GM21717 (cell line): ENCODE results near the gene SLC9A8.

Experiments used
- ATAC-seq: cut with Tn5 transposase; IDR thresholded peaks from one replicate; pipeline ENCODE4 v1.9.1; 2021; ENCODE audit warnings: mild to moderate bottlenecking, moderate library complexity; ENCODE audit not compliant: unreplicated experiment

Gene SLC9A8

GRCh38 chr20:49913399-49914047 is 100.9 kb downstream of the SLC9A8 start:
- ATAC-seq: no peak

- ATAC-seq: peak; percentile 12
Measured at GRCh38 chr20:49914310-49915117, 101.9 kb downstream of the SLC9A8 start.

- ATAC-seq: peak; percentile 26
Measured at GRCh38 chr20:49915118-49915379, 102.4 kb downstream of the SLC9A8 start.

DNA sequence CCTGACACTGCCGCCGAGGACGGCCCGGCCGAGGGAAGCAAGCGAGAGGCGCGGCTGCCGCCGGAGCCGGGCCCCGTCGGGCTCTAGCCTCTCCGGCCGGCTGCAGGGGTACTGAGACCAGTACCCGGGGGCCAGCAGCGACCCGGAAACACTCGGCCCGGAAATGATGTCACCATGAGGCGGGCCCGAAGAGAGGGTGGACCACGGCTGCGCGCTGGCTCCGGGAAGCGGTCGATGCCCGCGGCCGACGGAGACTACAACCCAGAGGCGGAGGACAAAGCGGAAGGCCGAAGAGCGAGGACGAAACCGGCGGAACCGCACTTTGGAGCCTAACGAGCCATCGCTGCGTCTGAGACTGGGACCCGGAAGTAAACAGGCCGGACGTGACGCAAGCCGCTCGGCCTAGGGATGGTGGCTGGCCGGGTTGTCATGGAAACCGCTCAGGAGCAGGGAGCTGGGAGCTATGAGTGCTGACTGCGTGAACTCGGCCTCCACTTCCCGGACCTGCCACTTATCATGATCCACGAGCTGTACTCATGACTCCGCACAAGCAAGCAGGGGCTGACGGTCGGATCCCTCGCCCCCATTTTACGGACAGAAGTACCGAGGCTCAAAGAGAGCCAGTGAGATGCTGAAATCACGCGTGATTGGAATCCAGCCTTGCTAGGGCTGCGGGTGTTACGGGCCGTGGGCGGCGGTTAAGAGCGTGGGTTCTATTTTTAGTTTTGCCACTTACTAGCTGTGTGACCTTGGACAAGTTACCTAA is 102.9 kb downstream of the SLC9A8 start, which contains the start of gene SPATA2:
SPATA2 (minus strand) TSS at position 150 of the 766 bp plus-strand sequence. CDS start 7,039 bp downstream, outside the sequence.
- ATAC-seq: peak; percentile 76

DNA sequence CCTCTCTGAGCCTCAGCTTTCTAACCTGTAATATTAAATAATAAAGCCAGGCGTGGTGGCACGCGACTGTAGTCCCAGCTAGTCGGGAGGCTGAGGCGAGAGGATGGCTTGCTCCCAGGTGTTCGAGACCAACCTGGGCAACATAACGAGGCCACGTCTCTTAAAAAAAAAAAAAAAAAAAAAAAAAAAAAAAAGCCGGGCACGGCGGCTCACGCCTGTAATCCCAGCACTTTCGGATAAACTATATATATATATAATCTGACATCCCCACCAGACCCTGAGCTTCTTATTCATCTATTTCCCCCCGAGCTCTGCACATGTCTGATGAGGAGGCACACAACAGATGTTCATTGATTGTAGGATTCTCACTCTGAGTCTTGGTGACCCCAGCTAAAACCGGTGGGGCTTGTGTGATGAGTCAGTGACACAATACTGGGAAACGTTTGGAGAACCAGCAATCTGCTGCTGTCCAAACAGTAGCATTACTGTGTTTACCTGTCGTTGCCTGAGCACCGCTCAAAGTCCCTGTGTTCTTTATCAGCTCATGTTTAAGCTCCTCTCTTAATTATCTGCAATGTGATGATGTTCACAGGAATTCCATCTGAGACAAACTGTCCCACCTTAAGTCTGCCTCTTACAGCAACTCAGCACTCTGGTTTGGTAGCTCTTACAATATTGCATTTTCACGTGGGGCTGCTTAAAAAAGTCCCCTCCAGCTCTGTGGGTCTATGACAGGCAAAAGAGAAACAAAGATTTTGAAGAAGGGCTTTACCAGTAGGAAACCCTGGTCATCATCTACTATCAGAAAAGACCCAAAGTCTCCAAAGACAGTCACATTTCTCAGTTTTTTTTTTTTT is 103.7 kb downstream of the SLC9A8 start:
- no peak for ATAC-seq

DNA sequence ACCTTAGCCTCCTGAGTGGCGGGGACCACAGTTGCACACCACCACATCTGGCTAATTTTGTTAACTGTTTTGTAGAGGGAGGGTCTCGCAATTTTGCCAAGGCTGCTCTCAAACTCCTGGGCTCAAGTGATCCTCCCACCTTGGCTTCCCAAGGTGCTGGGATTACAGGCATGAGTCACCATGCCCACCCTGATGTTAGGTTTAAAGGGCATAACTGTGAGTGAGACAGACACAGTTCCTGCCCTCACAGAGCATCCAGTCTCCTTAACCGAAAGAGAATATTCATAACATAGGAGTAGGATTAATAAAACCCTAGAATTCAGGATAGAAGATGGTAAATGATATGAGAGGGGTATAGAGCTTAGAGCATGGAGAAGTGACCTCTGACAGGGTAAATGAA is 105.8 kb downstream of the SLC9A8 start:
- ATAC-seq: no peak

DNA sequence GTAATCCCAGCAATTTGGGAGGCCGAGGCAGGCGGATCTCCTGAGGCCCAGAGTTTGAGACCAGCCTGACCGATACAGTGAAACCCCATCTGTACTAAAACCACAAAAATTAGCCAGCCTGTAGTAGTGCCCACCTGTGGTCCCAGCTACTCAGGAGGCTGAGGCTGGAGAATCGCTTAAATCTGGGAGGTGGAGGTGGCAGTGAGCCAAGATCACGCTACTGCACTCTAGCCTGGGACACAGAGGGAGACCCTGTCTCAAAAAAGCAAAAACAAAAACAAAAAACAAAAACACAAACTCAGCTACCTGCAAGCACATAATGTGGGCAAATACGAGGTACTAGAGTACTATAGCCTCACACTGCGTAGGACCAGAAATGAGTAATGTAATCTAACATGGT is 106.4 kb downstream of the SLC9A8 start:
- ATAC-seq: no peak

GRCh38 chr20:49919461-49919860 is 106.8 kb downstream of the SLC9A8 start:
- no peak for ATAC-seq

GRCh38 chr20:49924247-49924646 is 111.6 kb downstream of the SLC9A8 start:
- ATAC-seq: no peak

- no peak for ATAC-seq
Measured at GRCh38 chr20:49925901-49926454, 113.3 kb downstream of the SLC9A8 start.

GRCh38 chr20:49928411-49929141 is 115.9 kb downstream of the SLC9A8 start:
- no peak for ATAC-seq

DNA sequence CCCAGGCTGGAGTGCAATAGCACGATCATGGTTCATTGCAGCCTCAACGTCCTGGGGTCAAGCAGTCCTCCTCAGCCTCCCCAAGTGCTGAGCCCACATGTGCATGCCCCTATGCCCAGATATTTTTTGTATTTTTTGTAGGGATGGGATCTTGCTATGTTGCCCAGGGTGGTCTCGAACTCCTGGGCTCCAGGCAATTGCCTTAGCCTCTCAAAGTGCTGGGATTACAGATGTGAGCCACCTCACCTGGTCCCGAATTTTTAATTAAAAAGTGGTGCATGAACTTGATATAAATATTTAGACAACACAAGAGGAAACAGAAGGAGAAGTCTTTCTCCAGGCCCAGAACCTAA is 116.5 kb downstream of the SLC9A8 start:
- no peak for ATAC-seq

DNA sequence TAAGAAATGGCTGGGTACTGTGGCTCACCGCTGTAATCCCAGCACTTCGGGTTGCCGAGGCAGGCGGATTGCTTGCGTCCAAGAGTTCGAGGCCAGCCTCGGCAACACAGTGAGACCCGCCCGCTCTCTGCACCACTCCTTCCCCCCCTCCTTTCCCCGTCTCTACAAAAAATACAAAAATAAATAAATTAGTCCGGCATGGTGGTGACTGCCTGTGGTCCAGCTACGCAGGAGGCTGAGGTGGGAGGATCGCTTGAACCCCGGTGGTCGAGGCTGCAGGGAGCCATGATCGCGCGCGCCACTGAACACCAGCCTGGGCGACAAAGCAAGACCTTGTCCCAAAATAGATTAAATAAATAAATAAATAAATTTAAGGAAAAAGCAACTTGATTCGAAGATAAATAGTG is 123.1 kb downstream of the SLC9A8 start:
- ATAC-seq: no peak

DNA sequence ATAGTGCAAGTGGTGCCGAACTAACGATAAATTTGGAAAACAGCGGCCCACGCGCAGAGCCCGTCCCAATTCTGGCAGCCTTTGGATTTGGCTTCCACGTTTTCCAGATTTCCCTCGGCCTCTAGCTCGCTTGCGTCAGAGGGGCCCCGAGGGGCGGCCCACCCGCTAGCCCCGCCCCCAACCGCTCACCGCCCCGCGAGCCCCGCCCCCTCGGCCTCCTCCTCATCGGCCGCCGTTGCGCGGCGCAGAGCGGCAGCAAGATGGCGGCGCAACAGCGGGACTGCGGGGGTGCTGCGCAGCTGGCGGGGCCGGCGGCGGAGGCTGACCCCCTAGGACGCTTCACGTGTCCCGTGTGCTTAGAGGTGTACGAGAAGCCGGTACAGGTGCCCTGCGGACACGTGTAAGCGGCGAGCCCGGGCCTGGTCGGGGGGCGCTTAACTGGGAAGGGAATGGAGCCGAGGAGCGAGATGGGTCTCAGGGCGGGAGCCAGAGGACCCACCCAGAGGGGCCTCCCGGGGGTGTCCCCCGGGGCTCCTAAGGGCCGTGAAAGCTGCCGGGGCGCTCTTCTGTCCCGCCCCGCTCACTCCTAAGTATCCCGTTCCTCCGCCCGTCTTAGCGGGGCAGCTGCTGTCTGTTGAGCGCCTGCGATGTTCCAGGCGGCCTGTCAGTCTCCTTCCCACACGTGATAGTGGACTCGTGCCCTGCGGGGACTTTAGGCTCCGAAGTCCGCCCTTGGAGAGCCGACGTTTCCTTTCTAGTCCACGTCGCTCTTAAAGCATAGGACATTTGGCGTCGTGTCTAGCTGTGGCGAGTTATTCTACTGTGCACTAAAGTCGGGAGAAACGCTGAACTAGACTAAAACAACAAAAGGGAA is 123.8 kb downstream of the SLC9A8 start, which contains the start of gene RNF114:
RNF114 (plus strand) TSS at position 245 of the 874 bp plus-strand sequence; CDS start at position 261, 16 bp downstream.
- ATAC-seq: peak; percentile 62

GRCh38 chr20:49937027-49937929 is 124.7 kb downstream of the SLC9A8 start:
- ATAC-seq: no peak

- ATAC-seq: no peak
Measured at GRCh38 chr20:49938173-49939163, 125.8 kb downstream of the SLC9A8 start.

DNA sequence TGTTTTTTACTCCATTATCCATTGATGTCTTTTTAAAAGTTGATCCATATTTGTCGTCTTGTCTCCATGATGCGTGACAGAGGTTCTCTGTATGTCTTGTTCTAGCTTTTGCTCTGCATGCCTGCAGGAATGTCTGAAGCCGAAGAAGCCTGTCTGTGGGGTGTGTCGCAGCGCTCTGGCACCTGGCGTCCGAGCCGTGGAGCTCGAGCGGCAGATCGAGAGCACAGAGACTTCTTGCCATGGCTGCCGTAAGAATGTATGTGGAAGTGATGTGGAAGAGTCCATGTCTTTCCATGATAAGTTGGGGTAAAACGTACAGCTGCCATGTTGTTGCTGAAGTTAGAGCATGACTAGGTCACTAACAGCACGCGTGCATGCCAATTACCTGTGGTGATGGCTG is 128.8 kb downstream of the SLC9A8 start:
- no peak for ATAC-seq
